ENCODE results near the gene SLC17A7.

Gene SLC17A7

GRCh38 chr19:49439836-49440235 lies 1.5 kb downstream of the SLC17A7 start:
- no peak overlapping the region for H3K4me3 ChIP-seq (ENCODE audit: low read depth in 1 of 2, low read length in 1 of 2)
- H3K9me3 ChIP-seq, result no peaks in the 10 kb centered on the region
- H3K4me1 ChIP-seq (ENCODE audit: control insufficient read depth in 1 of 2, insufficient read depth in 1 of 2, low read depth in 1 of 2, low read length in 1 of 2), result peaks cover 14 to 18% of the 10 kb centered on the region in 2 experiments
- no peaks in the 10 kb centered on the region for H3K36me3 ChIP-seq
- peaks cover 83% of the 10 kb centered on the region for H3K27me3 ChIP-seq
- TF ChIP-seq CTCF (IDR thresholded peaks at IDR 0.05), result no peak
- H3K27ac ChIP-seq, result no peak overlapping the region

GRCh38 chr19:49438261-49438660 lies 3.1 kb downstream of the SLC17A7 start:
- Histone ChIP-seq H3K4me3 (ENCODE audit: low read depth in 1 of 2, low read length in 1 of 2) (no peak overlapping the region), H3K36me3 (no peaks in the 10 kb centered on the region), H3K27me3 (peaks cover 98% of the 10 kb centered on the region), H3K4me1 (ENCODE audit: control insufficient read depth in 1 of 2, insufficient read depth in 1 of 2, low read depth in 1 of 2, low read length in 1 of 2) (peaks cover 11 to 12% of the 10 kb centered on the region in 2 experiments), H3K27ac (no peak overlapping the region), H3K9me3 (no peaks in the 10 kb centered on the region)
- TF ChIP-seq CTCF (IDR thresholded peaks at IDR 0.05), result no peak

- H3K4me1 ChIP-seq (ENCODE audit: control insufficient read depth in 1 of 2, insufficient read depth in 1 of 2, low read depth in 1 of 2, low read length in 1 of 2), result peaks cover 2 to 4% of the 10 kb centered on the region in 2 experiments
- H3K4me3 ChIP-seq (ENCODE audit: low read depth in 1 of 2, low read length in 1 of 2), result no peak overlapping the region
- H3K27me3 ChIP-seq, result peaks cover 100% of the 10 kb centered on the region
- TF ChIP-seq CTCF (IDR thresholded peaks at IDR 0.05), result no peak
- no peak overlapping the region for H3K27ac ChIP-seq
- H3K9me3 ChIP-seq, result no peaks in the 10 kb centered on the region
- no peaks in the 10 kb centered on the region for H3K36me3 ChIP-seq
These were observed 4.1 kb downstream of the SLC17A7 start for GRCh38 chr19:49437231-49437630.

GRCh38 chr19:49436381-49437017 lies 4.8 kb downstream of the SLC17A7 start:
- TF ChIP-seq CTCF (IDR thresholded peaks at IDR 0.05), result no peak
- H3K27ac ChIP-seq, result no peak overlapping the region
- peaks cover 100% of the 10 kb centered on the region for H3K27me3 ChIP-seq
- no peak overlapping the region for H3K4me3 ChIP-seq (ENCODE audit: low read depth in 1 of 2, low read length in 1 of 2)
- no peaks in the 10 kb centered on the region for H3K9me3 ChIP-seq
- no peaks in the 10 kb centered on the region for H3K4me1 ChIP-seq (ENCODE audit: control insufficient read depth in 1 of 2, insufficient read depth in 1 of 2, low read depth in 1 of 2, low read length in 1 of 2)
- H3K36me3 ChIP-seq, result no peaks in the 10 kb centered on the region

- Histone ChIP-seq H3K9me3 (no peaks in the 10 kb centered on the region), H3K27me3 (peaks cover 100% of the 10 kb centered on the region), H3K4me1 (ENCODE audit: control insufficient read depth in 1 of 2, insufficient read depth in 1 of 2, low read depth in 1 of 2, low read length in 1 of 2) (no peaks in the 10 kb centered on the region), H3K4me3 (ENCODE audit: low read depth in 1 of 2, low read length in 1 of 2) (no peak overlapping the region), H3K27ac (no peak overlapping the region), H3K36me3 (no peaks in the 10 kb centered on the region)
- no peak for TF ChIP-seq CTCF (IDR thresholded peaks at IDR 0.05)
These were observed 5.7 kb downstream of the SLC17A7 start for GRCh38 chr19:49435670-49436069.

Data from neutrophil (primary cell).